DOHH2 (cell line): Measurements from ENCODE around the gene IRX6.

ENCODE experiments used
- H3F3A ChIP-seq: fragments of 200-600 bp; sonication (generic), shearing (Covaris generic); 2 replicates; pipeline ENCODE4 v1.6.0; 2016; ENCODE audit warnings: antibody characterized with exemption, mild to moderate bottlenecking; ENCODE audit not compliant: control insufficient read depth, insufficient read depth
- H3K27ac ChIP-seq: fragments of 200-600 bp; sonication (generic); 2 replicates; pipeline ENCODE4 v1.5.1; 2014; ENCODE audit warnings: low read depth, mild to moderate bottlenecking, low read length, moderate library complexity
- H3K27me3 ChIP-seq: fragments of 200-600 bp; sonication (generic); 2 replicates; pipeline ENCODE4 v1.6.1; 2014; ENCODE audit warnings: mild to moderate bottlenecking, low read length, mixed read lengths; ENCODE audit not compliant: control insufficient read depth
- H3K36me3 ChIP-seq: fragments of 200-600 bp; sonication (generic); 2 replicates; pipeline ENCODE4 v1.6.1; 2014; ENCODE audit warnings: mild to moderate bottlenecking, low read length, moderate library complexity, mixed read lengths; ENCODE audit not compliant: control insufficient read depth
- H3K4me1 ChIP-seq: fragments of 200-600 bp; sonication (generic); 2 replicates; pipeline ENCODE4 v1.6.1; 2014; ENCODE audit warnings: mild to moderate bottlenecking, low read length, mixed read lengths; ENCODE audit not compliant: control insufficient read depth
- H3K4me2 ChIP-seq: fragments of 200-600 bp; sonication (generic); 2 replicates; pipeline ENCODE4 v1.6.0; 2014; ENCODE audit warnings: mild to moderate bottlenecking, low read length, moderate library complexity
- H3K4me3 ChIP-seq: fragments of 200-600 bp; sonication (generic); 2 replicates; pipeline ENCODE4 v1.5.1; 2014; ENCODE audit warnings: mild to moderate bottlenecking, low read length, mixed read lengths
- H3K79me2 ChIP-seq: fragments of 200-600 bp; sonication (generic); 2 replicates; pipeline ENCODE4 v1.6.1; 2014; ENCODE audit warnings: mild to moderate bottlenecking, low read length, mixed read lengths; ENCODE audit not compliant: control insufficient read depth
- H3K9me2 ChIP-seq: fragments of 200-600 bp; sonication (generic); replicated peaks from 2 replicates; pipeline ENCODE4 v1.6.1; 2014; ENCODE audit warnings: mild to moderate bottlenecking, low read length, mixed read lengths; ENCODE audit not compliant: control insufficient read depth
- H3K9me3 ChIP-seq: fragments of 200-600 bp; sonication (generic); 2 replicates; pipeline ENCODE4 v1.6.1; 2014; ENCODE audit warnings: antibody characterized with exemption, low read length, mixed read lengths; ENCODE audit not compliant: control insufficient read depth, insufficient read depth
- H4K20me1 ChIP-seq: fragments of 200-600 bp; sonication (generic); 2 replicates; pipeline ENCODE4 v1.6.0; 2014; ENCODE audit warnings: low read depth, mild to moderate bottlenecking, antibody characterized with exemption, low read length, moderate library complexity; ENCODE audit not compliant: control insufficient read depth, insufficient read depth
- EZH2phosphoT487 ChIP-seq: fragments of 200-600 bp; sonication (generic); IDR thresholded peaks from 2 replicates; pipeline ENCODE4 v1.6.1; 2017; ENCODE audit warnings: borderline replicate concordance, mild to moderate bottlenecking, antibody characterized with exemption, low read length, moderate library complexity, mixed read lengths
- TF ChIP-seq, protein P1 (sequence below): fragments of 200-600 bp; sonication (generic); IDR thresholded peaks from one replicate; pipeline ENCODE4 v1.5.1; 2014; ENCODE audit warnings: antibody characterized with exemption, mild to moderate bottlenecking, low read depth, low read length; ENCODE audit not compliant: poor library complexity, severe bottlenecking

Gene IRX6

DNA sequence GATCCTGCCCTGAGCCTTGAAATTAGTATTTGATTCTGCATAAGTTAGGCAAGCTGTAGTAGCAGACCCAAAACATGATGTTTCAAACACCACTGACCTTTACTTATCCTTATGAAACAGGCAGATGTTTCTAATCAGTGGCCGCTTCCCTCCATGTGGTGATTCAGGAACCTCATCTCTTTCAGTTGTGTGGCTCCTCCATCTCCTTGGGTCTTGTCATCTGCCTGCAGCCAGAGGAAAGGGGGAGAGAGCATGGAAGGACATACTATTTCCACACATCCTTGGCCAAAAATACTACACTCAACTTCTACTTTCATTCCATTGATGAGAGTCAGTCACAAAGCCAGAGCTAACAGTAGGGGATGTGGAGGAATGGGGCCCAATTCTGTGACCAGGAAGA, 41.6 kb upstream of the IRX6 start:
- Histone ChIP-seq H3K79me2 (no peaks in the 10 kb centered on the region), H3K27ac (no peak overlapping the region), H4K20me1 (no peaks in the 10 kb centered on the region), H3K4me3 (no peak overlapping the region), H3K4me2 (no peak overlapping the region), H3F3A (no peaks in the 10 kb centered on the region), H3K27me3 (no peaks in the 10 kb centered on the region), H3K4me1 (no peaks in the 10 kb centered on the region), H3K9me3 (no peaks in the 10 kb centered on the region), H3K36me3 (no peaks in the 10 kb centered on the region), H3K9me2 (no peaks in the 10 kb centered on the region)
- TF ChIP-seq, protein P1, sequence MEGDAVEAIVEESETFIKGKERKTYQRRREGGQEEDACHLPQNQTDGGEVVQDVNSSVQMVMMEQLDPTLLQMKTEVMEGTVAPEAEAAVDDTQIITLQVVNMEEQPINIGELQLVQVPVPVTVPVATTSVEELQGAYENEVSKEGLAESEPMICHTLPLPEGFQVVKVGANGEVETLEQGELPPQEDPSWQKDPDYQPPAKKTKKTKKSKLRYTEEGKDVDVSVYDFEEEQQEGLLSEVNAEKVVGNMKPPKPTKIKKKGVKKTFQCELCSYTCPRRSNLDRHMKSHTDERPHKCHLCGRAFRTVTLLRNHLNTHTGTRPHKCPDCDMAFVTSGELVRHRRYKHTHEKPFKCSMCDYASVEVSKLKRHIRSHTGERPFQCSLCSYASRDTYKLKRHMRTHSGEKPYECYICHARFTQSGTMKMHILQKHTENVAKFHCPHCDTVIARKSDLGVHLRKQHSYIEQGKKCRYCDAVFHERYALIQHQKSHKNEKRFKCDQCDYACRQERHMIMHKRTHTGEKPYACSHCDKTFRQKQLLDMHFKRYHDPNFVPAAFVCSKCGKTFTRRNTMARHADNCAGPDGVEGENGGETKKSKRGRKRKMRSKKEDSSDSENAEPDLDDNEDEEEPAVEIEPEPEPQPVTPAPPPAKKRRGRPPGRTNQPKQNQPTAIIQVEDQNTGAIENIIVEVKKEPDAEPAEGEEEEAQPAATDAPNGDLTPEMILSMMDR, result no peak
- no peak for TF ChIP-seq EZH2phosphoT487

DNA sequence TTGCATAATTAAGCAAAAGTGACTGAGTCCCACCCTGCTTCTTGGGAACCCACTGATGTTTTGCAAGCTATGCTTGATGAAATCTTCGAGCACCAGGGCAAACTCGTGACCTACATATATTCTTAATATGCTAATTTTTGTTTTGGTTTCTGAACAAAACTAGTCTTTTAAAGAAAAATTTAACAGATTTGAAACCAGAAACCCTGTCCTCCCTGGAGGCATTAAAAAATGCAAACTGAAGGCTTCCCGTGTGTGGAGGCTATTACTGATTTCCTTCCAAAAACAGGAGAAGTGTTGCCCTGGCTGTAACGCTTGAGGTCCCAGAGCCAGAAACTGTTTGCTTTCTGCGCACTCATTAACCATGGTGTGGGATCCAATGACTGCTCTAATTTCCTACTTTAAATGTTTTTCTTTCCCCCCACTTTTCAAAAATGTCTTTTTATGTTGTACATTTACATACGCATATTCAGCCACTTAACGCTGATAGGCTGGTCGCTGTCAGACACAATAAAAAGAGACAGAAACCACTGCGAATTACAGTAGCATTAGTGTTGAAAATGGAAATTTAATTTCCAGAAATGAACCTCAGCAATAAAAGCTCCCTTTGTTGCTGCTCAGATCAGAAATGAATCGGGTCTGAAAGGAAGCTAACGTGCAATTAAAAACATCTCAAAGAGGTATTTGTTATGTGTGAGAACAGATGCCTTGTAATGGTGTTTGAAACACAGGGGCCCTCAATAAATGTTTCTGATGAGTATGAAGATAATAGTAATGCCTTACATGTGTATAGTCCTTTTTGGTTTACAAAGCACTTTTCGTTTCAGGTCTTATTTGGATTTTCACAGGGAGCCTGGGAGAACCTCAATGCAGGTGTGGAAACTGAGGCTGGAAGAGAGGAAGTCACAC, 39.9 kb upstream of the IRX6 start:
- Histone ChIP-seq H3K36me3 (no peaks in the 10 kb centered on the region), H3K4me2 (no peak overlapping the region), H3K79me2 (no peaks in the 10 kb centered on the region)

DNA sequence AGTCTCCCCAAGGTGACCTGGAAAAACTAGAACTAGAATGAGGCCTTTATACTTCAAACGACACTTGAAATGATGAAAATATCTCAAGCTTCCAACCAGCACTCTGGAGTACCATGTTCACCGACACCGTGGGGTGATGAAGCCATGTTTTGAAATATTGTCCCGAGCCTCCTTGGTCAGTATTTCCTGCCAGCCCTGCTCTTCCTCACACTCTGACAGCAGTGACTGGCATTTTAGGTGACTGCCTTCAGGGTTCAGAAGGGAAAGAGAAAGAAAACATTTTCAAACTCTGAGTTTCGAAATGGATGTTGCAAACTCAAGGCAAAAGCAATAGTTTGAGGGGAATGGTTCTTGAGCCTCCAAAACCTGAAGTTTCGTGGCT, 39.3 kb upstream of the IRX6 start:
- no peak overlapping the region for H3K4me2 ChIP-seq
- H3K36me3 ChIP-seq, result no peaks in the 10 kb centered on the region
- no peak overlapping the region for H3K27ac ChIP-seq
- no peaks in the 10 kb centered on the region for H3K79me2 ChIP-seq
- no peak for TF ChIP-seq EZH2phosphoT487
- TF ChIP-seq, protein P1, result no peak
- H3K9me2 ChIP-seq, result no peaks in the 10 kb centered on the region
- H3K9me3 ChIP-seq, result no peaks in the 10 kb centered on the region
- H3K4me1 ChIP-seq, result no peaks in the 10 kb centered on the region
- no peaks in the 10 kb centered on the region for H3F3A ChIP-seq
- H4K20me1 ChIP-seq, result no peaks in the 10 kb centered on the region
- no peaks in the 10 kb centered on the region for H3K27me3 ChIP-seq
- H3K4me3 ChIP-seq, result no peak overlapping the region

More for the DNA sequence above, 39.9 kb upstream of the IRX6 start:
- Histone ChIP-seq H3K27ac (no peak overlapping the region), H3F3A (no peaks in the 10 kb centered on the region), H3K4me1 (no peaks in the 10 kb centered on the region), H3K9me2 (no peaks in the 10 kb centered on the region), H3K27me3 (no peaks in the 10 kb centered on the region), H3K9me3 (no peaks in the 10 kb centered on the region), H3K4me3 (no peak overlapping the region), H4K20me1 (no peaks in the 10 kb centered on the region)
- TF ChIP-seq, protein P1, result no peak
- TF ChIP-seq EZH2phosphoT487, result no peak
